SK-N-SH (cell line): ENCODE data around the gene OST4. TPM values are rescaled to one million over a fixed set of nuclear protein-coding genes. Genes with fewer than 3 reads are reported as not detected.
A peak's percentile ranks its signal among the peaks of the same experiment; 100 is the strongest.

Source experiments
- CTCF ChIA-PET: fragments of 300-600, 350-600 bp; formaldehyde crosslinking; extraction: SDS; loops from one replicate; lab custom pipeline; 2021; lab: Yijun Ruan, JAX
- POLR2A ChIA-PET: fragments of 350-600 bp; sonication (Branson Sonifier 250); formaldehyde crosslinking; extraction: SDS; loops from one replicate; lab custom pipeline; 2020; ENCODE audit warnings: antibody characterized with exemption, inconsistent platforms; lab: Yijun Ruan, JAX
- DNase-seq: peaks from one replicate; pipeline ENCODE4 v3.0.0; 2012
- H2AFZ ChIP-seq: fragments of 200-600 bp; sonication (generic); 2 replicates; pipeline ENCODE4 v1.8.1; 2016; ENCODE audit warnings: antibody characterized with exemption, mild to moderate bottlenecking, low read depth
- H3F3A ChIP-seq: fragments of 200-600 bp; sonication (generic); replicated peaks from 2 replicates; pipeline ENCODE3; 2016; ENCODE audit warnings: antibody characterized with exemption, mild to moderate bottlenecking; ENCODE audit not compliant: insufficient read depth
- H3K27ac ChIP-seq, 2 experiments: fragments of 200-500 bp in 1 of 2; fragments of 200-600 bp in 1 of 2; sonication (Bioruptor generic) in 1 of 2; sonication (generic), shearing (Covaris generic) in 1 of 2; 2 replicates each; pipeline versions ENCODE4 v1.5.1 to v1.6.1; 2014 to 2016; ENCODE audit warnings: low read depth in 2 of 2, inconsistent platforms in 1 of 2, low read length in 1 of 2, mild to moderate bottlenecking in 1 of 2, mixed read lengths in 1 of 2
- H3K27me3 ChIP-seq: fragments of 200-600 bp; sonication (generic), shearing (Covaris generic); 2 replicates; pipeline ENCODE4 v1.6.1; 2016; ENCODE audit warnings: mixed run types; ENCODE audit not compliant: insufficient read depth
- H3K36me3 ChIP-seq, 2 experiments: fragments of 200-500 bp in 1 of 2; fragments of 200-600 bp in 1 of 2; sonication (Bioruptor generic) in 1 of 2; sonication (generic) in 1 of 2; replicated peaks in 1 of 2; 2 replicates each; pipeline versions ENCODE3 to v1.5.1; 2014 to 2016; ENCODE audit warnings: low read length in 1 of 2, mild to moderate bottlenecking in 1 of 2; ENCODE audit not compliant: insufficient read depth in 2 of 2, control insufficient read depth in 1 of 2
- H3K4me1 ChIP-seq, 2 experiments: fragments of 200-500 bp in 1 of 2; fragments of 200-600 bp in 1 of 2; sonication (Bioruptor generic) in 1 of 2; sonication (generic), shearing (Covaris generic) in 1 of 2; 2 replicates each; pipeline versions ENCODE4 v1.5.1 to v1.6.1; 2014 to 2016; ENCODE audit warnings: low read depth in 1 of 2, low read length in 1 of 2, mixed run types in 1 of 2; ENCODE audit not compliant: insufficient read depth in 2 of 2, control insufficient read depth in 1 of 2
- H3K4me2 ChIP-seq: fragments of 200-600 bp; sonication (generic), shearing (Covaris generic); 2 replicates; pipeline ENCODE4 v1.6.1; 2017; ENCODE audit warnings: mixed run types
- H3K4me3 ChIP-seq, 2 experiments: fragments of 200-500 bp in 1 of 2; fragments of 200-600 bp in 1 of 2; sonication (Bioruptor generic) in 1 of 2; sonication (generic), shearing (Covaris generic) in 1 of 2; 2 replicates each; pipeline versions ENCODE4 v1.5.1 to v1.8.1; 2014 to 2016; ENCODE audit warnings: low read depth in 2 of 2, inconsistent platforms in 1 of 2, low read length in 1 of 2, mild to moderate bottlenecking in 1 of 2, mixed read lengths in 1 of 2, moderate library complexity in 1 of 2
- H3K79me2 ChIP-seq: fragments of 200-600 bp; sonication (generic); 2 replicates; pipeline ENCODE4 v1.8.1; 2017; ENCODE audit warnings: mild to moderate bottlenecking; ENCODE audit not compliant: insufficient read depth
- H3K9ac ChIP-seq: fragments of 200-600 bp; sonication (generic); 2 replicates; pipeline ENCODE4 v1.6.1; 2017; ENCODE audit warnings: mixed run types
- H3K9me2 ChIP-seq: fragments of 200-600 bp; sonication (generic); 2 replicates; pipeline ENCODE4 v1.6.1; 2017; ENCODE audit warnings: mixed run types
- H3K9me3 ChIP-seq: fragments of 200-600 bp; sonication (generic); 2 replicates; pipeline ENCODE4 v1.6.1; 2017; ENCODE audit warnings: mixed run types, mild to moderate bottlenecking, moderate library complexity
- H4K20me1 ChIP-seq: fragments of 200-600 bp; sonication (generic); 2 replicates; pipeline ENCODE4 v1.6.1; 2017; ENCODE audit warnings: mild to moderate bottlenecking, mixed run types; ENCODE audit not compliant: insufficient read depth
- CHD2 ChIP-seq: fragments of 150-350 bp; IDR thresholded peaks from 2 replicates; pipeline ENCODE4 v1.6.1; 2018; ENCODE audit warnings: low read length; ENCODE audit not compliant: partially characterized antibody
- ELF1 ChIP-seq: IDR thresholded peaks from 2 replicates; pipeline ENCODE4 v1.4.0; 2012
- FOSL2 ChIP-seq: IDR thresholded peaks from 2 replicates; pipeline ENCODE4 v1.4.0; 2012; ENCODE audit warnings: low read depth, mild to moderate bottlenecking, moderate library complexity, borderline replicate concordance
- FOXJ3 ChIP-seq: sonication (generic); formaldehyde crosslinking; IDR thresholded peaks from 2 replicates; pipeline ENCODE4 v1.5.1; 2020; ENCODE audit warnings: mild to moderate bottlenecking, missing genetic modification reagents
- FOXM1 ChIP-seq: IDR thresholded peaks from 2 replicates; pipeline ENCODE4 v1.4.0; 2012; ENCODE audit warnings: low read depth, mild to moderate bottlenecking
- MXI1 ChIP-seq: IDR thresholded peaks from 2 replicates; pipeline ENCODE4 v1.6.1; 2012; ENCODE audit warnings: mild to moderate bottlenecking, low read depth, low read length, improper control_type of control experiment
- NRF1 ChIP-seq: IDR thresholded peaks from 2 replicates; pipeline ENCODE4 v1.6.1; 2012; ENCODE audit warnings: low read depth, mild to moderate bottlenecking, low read length
- POLR2AphosphoS5 ChIP-seq: IDR thresholded peaks from 2 replicates; pipeline ENCODE4 v1.6.1; 2012; ENCODE audit warnings: low read depth, low read length
- RAD21 ChIP-seq: IDR thresholded peaks from 2 replicates; pipeline ENCODE4 v1.6.1; 2012; ENCODE audit warnings: mild to moderate bottlenecking, low read length
- RCOR1 ChIP-seq: fragments of 150-350 bp; IDR thresholded peaks from 2 replicates; pipeline ENCODE4 v1.6.1; 2017; ENCODE audit warnings: antibody characterized with exemption, low read length
- RXRA ChIP-seq: IDR thresholded peaks from 2 replicates; pipeline ENCODE4 v1.4.0; 2012; ENCODE audit warnings: low read depth, mild to moderate bottlenecking, borderline replicate concordance
- TAF1 ChIP-seq: IDR thresholded peaks from 2 replicates; pipeline ENCODE4 v1.6.1; 2012; ENCODE audit warnings: low read depth, mild to moderate bottlenecking, low read length, moderate library complexity, borderline replicate concordance
- TCF12 ChIP-seq: IDR thresholded peaks from 2 replicates; pipeline ENCODE4 v1.4.0; 2012
- USF1 ChIP-seq: IDR thresholded peaks from 2 replicates; pipeline ENCODE4 v1.4.0; 2012; ENCODE audit warnings: low read depth, borderline replicate concordance
- ZBTB33 ChIP-seq: IDR thresholded peaks from 2 replicates; pipeline ENCODE4 v1.4.0; 2012; ENCODE audit warnings: low read depth, borderline replicate concordance
- WGBS: methylation state at CpG from one replicate; pipeline ENCODE4 v1.1.6; 2017; ENCODE audit warnings: low lambda C conversion rate; 5-methylcytosine and 5-hydroxymethylcytosine counted together
- polyA plus RNA-seq, 3 experiments: library from polyadenylated mRNA; depleted of rRNA; stranded (reverse); fragments of >200 nt; gene quantifications; 2 replicates each; pipeline ENCODE4 v1.2.3, GENCODE V29; 2012

Gene OST4
- polyA plus RNA-seq, 1 of the 3 experiments (the other 2 are of a cell fraction) = 1,851 TPM

GRCh38 chr2:27096748-27097297, 25.4 kb upstream of the OST4 start:
- H2AFZ ChIP-seq = 0 out of 2 replicates have a peak overlapping the region, but pooled peaks have one; percentile 97
- TF ChIP-seq FOSL2 (no peak), FOXJ3 (CRISPR knock-in tag) (0 out of 2 replicates have a peak, but pooled peaks have one; percentile 3)
- H3K4me3 ChIP-seq = no peak overlapping the region
- H3K4me2 ChIP-seq = no peak overlapping the region
- WGBS = 82% methylated on average over 3 of the region's 3 CpGs
- peak overlapping the region in 1 of 2 experiments; percentile 92; a peak in 2 of 4 replicates for H3K27ac ChIP-seq
- POLR2A ChIA-PET = interaction anchor here (0.5 to 2.6 kb wide), 8 partner anchors 10 to 263 kb away, joined by 3 to 14 read pairs (median 3); partner anchors contain the start of genes EMILIN1, KHK and UCN
- H3K9ac ChIP-seq = no peak overlapping the region
- peak; percentile 39 for DNase-seq
- H3K27me3 ChIP-seq = no peaks in the 10 kb centered on the region
- H3K4me1 ChIP-seq = peaks cover 4 to 21% of the 10 kb centered on the region in 2 experiments; a peak in 2 of 4 replicates
- H4K20me1 ChIP-seq = no peaks in the 10 kb centered on the region
- CTCF ChIA-PET = interaction anchor here (0.5 to 14.2 kb wide), 27 partner anchors 11 to 587 kb away, joined by 3 to 169 read pairs (median 7); partner anchors contain the start of genes ABHD1, CGREF1, EMILIN1 and KHK
- no peaks in the 10 kb centered on the region for H3K79me2 ChIP-seq
- H3K36me3 ChIP-seq = no peaks in the 10 kb centered on the region
- H3K9me2 ChIP-seq = no peaks in the 10 kb centered on the region
- H3K9me3 ChIP-seq = no peaks in the 10 kb centered on the region
- H3F3A ChIP-seq = no peaks in the 10 kb centered on the region

GRCh38 chr2:27095745-27096651, 24.5 kb upstream of the OST4 start:
- TF ChIP-seq TAF1 (peak; percentile 29; the same call in 1 of the 2 replicates), CHD2 (peak; percentile 82), NRF1 (no peak), FOXJ3 (CRISPR knock-in tag) (peak; percentile 75; the same call in 1 of the 2 replicates), ZBTB33 (no peak), FOXM1 (no peak), MXI1 (peak; percentile 94), TCF12 (no peak), RXRA (no peak), RCOR1 (peak; percentile 80), ELF1 (no peak), POLR2AphosphoS5 (peak; percentile 77), RAD21 (peak; percentile 35), USF1 (no peak)
- Histone ChIP-seq H3K4me2 (peak overlapping the region; percentile 43; the same call in 1 of the 2 replicates), H3K27ac (peak overlapping the region in 1 of 2 experiments; percentile 92; a peak in 2 of 4 replicates), H3F3A (no peaks in the 10 kb centered on the region), H3K9me2 (no peaks in the 10 kb centered on the region), H3K36me3 (no peaks in the 10 kb centered on the region), H3K27me3 (no peaks in the 10 kb centered on the region), H3K4me1 (peaks cover 4 to 21% of the 10 kb centered on the region in 2 experiments; a peak in 2 of 4 replicates), H3K9ac (no peak overlapping the region), H3K9me3 (no peaks in the 10 kb centered on the region), H4K20me1 (no peaks in the 10 kb centered on the region), H3K4me3 (peak overlapping the region in 1 of 2 experiments; percentile 43; a peak in 2 of 4 replicates), H2AFZ (peak overlapping the region; percentile 97), H3K79me2 (no peaks in the 10 kb centered on the region)
- POLR2A ChIA-PET = interaction anchor here (0.5 to 2.6 kb wide), 6 partner anchors 9 to 183 kb away, joined by 3 to 14 read pairs (median 4); partner anchors contain the start of genes EMILIN1 and KHK
- 34% methylated on average over 13 of the region's 18 CpGs for WGBS
- CTCF ChIA-PET = interaction anchor here (0.5 to 14.2 kb wide), 25 partner anchors 10 to 588 kb away, joined by 3 to 169 read pairs (median 6); partner anchors contain the start of genes ABHD1, EMILIN1, KHK and PREB
- peak; percentile 91 for DNase-seq
